ENCODE results near the gene RND2.
A peak's percentile ranks its signal among the peaks of the same experiment; 100 is the strongest.
"Not testable (repeated sequence)": the region's sequence is repeated elsewhere in the genome, so short reads cannot be mapped to it uniquely, and the experiment has no call there.

RND2 gene, protein sequence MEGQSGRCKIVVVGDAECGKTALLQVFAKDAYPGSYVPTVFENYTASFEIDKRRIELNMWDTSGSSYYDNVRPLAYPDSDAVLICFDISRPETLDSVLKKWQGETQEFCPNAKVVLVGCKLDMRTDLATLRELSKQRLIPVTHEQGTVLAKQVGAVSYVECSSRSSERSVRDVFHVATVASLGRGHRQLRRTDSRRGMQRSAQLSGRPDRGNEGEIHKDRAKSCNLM

GRCh38 chr17:43024407-43025289 lies at the start of gene RND2:
TSS of gene RND2 (plus strand) at chr17:43025231. CDS start at chr17:43025348, 117 bp downstream.
- peak; percentile 27 for DNase-seq

DNA sequence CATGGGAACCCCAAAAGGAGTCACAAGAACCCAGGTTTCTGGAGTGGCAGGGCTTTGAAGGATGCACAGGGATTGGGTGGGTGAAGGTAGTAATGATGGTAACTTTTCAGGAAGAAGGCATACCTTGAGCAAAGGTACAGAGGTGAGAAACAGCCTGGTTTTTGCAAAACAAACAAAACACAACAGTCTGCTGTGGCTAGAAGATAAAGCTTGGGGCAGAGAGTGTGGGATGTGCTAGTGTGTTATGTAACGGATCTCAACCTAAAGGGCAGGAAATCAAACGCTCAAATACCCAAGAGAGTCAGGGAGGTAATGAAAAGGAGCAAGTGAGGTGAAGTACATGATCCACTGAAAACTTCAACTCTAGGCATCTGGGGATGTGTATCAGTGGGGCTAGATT lies 49.8 kb upstream of the RND2 start:
- DNase-seq = no peak

- DNase-seq = not testable (repeated sequence)
Observed at GRCh38 chr17:42975701-42976100, 49.3 kb upstream of the RND2 start.

DNA sequence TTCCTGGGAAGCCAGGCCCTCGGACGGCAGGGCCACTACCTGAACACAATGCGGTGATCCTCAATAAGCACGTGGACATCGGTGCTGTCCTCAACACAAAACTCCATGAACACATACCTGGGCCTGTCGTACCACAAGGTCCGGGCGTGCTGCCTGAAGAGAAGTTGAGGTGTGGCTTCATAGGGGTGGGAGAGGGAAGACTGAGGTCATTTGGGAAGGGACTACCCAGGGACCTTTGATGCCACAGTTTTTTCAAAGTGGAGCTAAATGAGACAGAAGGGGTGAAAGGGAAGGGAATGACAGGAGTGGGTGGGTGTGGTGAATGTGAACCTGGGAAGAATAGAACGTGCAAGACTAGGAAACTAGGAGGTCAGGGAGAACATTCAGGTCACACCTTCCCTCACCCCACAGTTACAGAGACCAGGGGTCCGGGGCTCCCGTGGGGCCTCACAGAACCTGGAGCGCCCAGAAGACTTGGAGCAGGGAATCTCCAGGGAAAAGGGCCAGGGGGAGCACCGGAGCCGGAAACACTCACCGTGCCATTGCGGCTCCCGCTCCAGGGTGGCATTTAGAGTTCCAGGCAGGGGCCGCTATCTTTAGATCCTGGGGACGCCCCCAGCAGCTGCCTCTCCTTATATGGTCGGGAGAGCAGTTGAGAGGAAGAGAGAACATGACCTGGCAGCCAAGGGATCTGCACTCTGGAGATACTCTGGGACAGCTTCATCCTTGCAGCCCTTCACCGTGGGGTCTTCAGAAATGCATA lies 45.3 kb upstream of the RND2 start, which contains the start of gene PTGES3L:
TSS of gene PTGES3L (minus strand) at position 570 of the 763 bp plus-strand sequence. CDS start at position 543, 27 bp downstream.
- peak; percentile 41 for DNase-seq

GRCh38 chr17:42980274-42980765 lies 44.7 kb upstream of the RND2 start, which contains the start of gene RUNDC1:
TSS of gene RUNDC1 (plus strand) at chr17:42980565. CDS start at chr17:42980577, 12 bp downstream.
- peak; percentile 41 for DNase-seq

GRCh38 chr17:42980766-42981397 lies 44.1 kb upstream of the RND2 start:
- peak; percentile 9 for DNase-seq

GRCh38 chr17:42982266-42982665 lies 42.8 kb upstream of the RND2 start:
- DNase-seq = no peak

DNA sequence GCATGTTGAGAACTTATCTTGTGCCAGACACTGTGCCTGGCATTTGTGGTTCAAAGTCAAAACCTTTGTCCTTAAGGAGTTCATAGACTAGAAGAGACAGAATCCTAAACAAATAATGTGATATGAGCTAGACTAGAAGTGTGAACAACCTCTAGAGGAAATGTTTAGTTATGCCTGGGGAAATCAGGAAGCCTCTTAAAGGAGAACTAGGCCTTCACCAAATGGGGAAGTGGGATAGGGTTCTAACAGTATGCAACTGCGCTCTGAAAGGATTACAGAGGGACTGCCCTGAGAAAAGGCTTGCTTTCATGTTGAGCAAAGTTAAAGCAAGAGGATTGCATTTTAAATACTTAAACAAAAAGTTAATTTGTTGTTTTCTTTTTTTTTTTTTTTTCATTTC lies 39.8 kb upstream of the RND2 start:
- no peak for DNase-seq

- no peak for DNase-seq
Observed at GRCh38 chr17:42989141-42989540, 35.9 kb upstream of the RND2 start.

DNA sequence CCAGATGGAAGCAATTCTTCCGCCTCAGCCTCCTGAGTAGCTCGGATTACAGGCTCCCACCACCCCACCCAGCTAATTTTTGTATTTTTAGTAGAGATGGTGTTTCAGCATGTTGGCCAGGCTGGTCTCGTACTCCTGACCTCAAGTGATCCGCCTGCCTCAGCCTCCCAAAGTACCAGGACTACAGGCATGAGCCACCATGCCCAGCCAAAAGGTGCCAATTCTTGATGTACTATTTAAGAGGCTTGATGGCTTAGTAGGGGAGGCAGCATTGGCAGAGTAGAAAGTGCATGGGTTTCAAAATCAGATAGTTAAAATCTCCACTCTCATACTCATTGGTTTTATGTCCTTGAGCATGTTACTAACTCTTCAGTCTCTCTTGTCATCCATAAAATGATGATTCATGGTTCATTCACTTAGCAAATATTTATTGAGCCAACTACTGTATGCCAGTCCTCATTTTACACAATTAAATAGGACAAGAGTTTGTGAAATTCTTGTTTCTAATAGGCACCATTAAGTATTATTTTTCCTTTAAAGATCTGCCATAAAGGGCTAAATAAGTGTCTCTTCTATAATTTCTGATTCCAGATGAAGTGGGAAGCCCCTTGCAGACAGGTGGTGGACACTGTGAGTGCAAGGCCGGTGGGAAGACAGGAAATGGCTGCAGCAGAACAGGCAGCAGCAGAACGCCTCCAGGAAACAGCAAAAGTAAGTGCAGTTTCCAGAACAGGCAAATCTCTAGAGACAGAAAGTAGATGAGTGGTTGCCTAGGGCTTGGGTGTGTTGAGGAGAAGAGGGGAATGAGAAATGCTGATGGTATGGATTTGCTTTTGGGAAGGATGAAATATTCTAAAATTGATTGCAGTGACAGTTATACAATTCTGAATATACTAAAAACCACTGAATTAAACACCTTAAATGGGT lies 35.0 kb upstream of the RND2 start:
- no peak for DNase-seq

- DNase-seq = no peak
Observed at GRCh38 chr17:42991471-42991870, 33.6 kb upstream of the RND2 start.

DNA sequence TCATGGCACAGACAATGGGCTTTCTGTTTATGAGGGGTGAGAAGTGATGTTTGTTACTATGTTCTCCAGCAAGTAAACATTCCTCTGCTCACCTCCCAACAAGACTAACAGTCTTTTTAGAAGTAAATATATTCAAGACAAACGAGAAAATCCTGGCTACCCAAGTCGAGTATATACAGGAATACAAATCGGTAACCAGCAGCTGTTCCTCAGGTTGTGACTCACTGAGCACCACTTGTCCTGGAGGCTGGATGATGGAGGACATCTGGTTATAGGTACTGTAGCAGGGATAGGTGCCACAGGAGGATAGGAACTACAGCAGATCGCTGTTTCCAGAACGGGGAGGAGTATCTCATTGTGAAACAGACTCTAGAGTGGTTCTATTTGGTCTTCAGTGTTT lies 32.2 kb upstream of the RND2 start:
- DNase-seq = no peak

DNA sequence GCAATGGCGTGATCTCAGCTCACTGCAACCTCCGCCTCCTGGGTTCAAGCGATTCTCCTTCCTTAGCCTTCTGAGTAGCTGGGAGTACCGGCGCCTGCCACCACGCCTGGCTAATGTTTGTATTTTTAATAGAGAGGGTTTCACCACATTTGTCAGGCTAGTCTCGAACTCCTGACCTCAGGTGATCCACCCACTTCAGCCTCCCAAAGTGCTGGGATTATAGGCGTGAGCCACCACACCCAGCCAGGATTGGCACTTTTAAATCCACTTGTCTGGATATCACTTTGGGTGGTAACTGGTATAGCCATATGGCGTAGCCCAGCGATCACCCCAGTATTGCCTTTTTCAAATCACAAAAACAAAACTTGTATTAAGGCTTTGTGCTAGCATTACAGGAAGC lies 31.1 kb upstream of the RND2 start:
- DNase-seq = not testable (repeated sequence)

DNA sequence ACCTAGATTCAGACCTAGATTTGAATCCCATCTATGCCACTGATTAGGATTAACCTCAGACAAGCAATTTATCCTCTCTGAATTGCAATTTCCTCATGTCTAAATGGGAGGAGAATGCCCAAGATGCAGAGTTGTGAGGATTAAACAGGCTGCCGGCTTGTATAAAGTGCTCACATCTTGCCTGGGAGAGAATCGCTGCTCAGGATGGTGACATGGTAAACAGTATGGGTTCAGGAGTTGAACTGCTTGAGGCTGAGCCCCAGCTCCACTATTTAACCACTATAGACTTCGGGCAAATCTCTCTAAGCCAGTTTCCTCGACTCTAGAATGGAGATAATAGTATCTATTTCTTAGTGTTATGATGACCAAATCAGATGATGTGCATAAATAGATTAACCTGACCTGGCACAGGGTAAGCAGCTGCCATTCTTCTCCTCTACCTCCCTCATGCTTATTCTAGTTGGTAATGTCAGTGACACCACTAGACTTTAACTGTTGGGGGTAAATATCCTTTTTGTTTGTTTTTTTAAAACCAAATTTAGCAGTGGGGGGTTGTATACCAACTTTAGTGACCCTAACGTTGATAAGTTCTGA lies 27.5 kb upstream of the RND2 start:
- DNase-seq = no peak

DNA sequence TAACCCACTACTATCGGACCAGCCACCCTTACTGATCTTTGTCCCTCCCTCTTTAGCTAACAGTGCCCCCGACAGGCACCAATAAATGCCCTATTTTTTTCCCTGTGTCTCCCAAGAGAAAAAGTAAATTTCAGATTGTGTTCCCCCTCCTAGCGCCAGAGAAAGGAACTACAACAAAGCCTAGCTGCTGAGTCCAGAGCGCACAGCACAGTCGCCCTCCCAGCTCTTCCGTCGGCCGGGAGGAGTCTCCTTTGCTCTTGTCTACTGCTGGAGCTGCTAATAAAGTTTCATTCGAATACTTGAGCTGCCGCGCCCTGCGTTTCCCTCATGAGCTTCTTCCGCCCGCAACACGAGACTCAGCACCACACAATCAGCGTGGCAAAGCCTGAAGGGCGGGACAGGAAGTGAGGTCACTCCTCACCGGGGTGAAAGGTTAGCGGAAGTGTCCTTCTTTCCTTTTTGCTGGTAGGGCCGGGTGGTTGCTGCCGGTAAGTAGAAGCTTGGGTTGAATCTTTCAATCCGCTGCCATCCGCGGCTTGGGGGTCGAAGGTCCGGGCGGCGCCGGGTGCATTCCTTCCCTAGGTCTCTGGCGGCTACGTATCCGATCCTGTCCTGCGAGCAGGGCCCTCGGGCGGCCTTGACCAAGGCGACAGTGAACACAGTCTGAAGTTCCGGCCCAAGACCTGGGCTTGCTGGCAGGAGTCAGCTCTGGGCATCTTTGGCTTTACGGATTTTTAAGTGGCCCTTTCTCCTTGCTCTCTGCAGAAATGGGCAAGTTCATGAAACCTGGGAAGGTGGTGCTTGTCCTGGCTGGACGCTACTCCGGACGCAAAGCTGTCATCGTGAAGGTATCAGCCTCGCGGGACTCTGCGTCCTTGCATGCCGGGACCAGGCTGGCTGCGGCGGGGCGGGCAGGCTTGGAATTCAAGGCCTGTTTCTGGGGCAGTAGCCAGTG lies 26.8 kb upstream of the RND2 start, which contains the start of gene RPL27:
TSS of gene RPL27 (plus strand) at position 436 of the 955 bp plus-strand sequence. CDS start at position 768, 332 bp downstream.
- peak; percentile 86 for DNase-seq

- no peak for DNase-seq
Observed at GRCh38 chr17:42999003-42999525, 26.0 kb upstream of the RND2 start.

DNA sequence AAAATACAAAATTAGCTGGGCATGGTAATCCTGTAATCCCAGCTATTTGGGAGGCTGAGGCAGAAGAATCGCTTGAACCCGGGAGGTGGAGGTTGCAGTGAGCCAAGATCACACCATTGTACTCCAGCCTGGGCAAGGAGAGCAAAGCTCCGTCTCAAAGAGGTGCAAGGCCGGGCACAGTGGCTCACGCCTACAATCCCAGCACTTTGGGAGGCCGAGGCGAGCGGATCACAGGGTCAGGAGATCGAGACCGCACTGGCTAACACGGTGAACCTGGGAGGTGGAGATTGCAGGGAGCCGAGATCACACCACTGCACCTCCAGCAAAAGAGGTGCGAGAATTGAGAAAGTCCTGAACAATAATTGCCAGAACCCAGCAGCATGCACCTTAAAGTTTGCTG lies 24.1 kb upstream of the RND2 start:
- not testable (repeated sequence) for DNase-seq

GRCh38 chr17:43003542-43004172 lies 21.4 kb upstream of the RND2 start:
- no peak for DNase-seq

Measured in NCI-H2029 treated with DMSO at 0.1 percent for 48 hours (cell line).